Activated T-cell treated with anti-CD3 and anti-CD28 coated beads, Interleukin-2, amount 50 U/mL, for 72 hours (primary cell): ENCODE data around the gene BLOC1S3. TPM values are rescaled to one million over a fixed set of nuclear protein-coding genes. Genes with fewer than 3 reads are reported as not detected.

Experiments
- ATAC-seq, 2 donors: fragments of 150-1000 bp; cut with Tn5 transposase; replicated peaks in 1 of 2; 2 replicates each; pipeline ENCODE4 v1.10.0; 2021; ENCODE audit warnings: moderate library complexity in 2 of 2, mild to moderate bottlenecking in 1 of 2
- DNase-seq, 2 donors: peaks; one replicate each; pipeline ENCODE4 v3.0.0; 2021 to 2022; ENCODE audit warnings: mixed read lengths in 1 of 2
- H3K27ac Mint-ChIP-seq: one replicate; pipeline ENCODE4 v1.8.0; 2022; ENCODE audit warnings: mild to moderate bottlenecking, moderate library complexity, mixed read lengths
- H3K27me3 Mint-ChIP-seq: one replicate; pipeline ENCODE4 v1.8.0; 2022; ENCODE audit warnings: low read depth, mixed read lengths
- H3K36me3 Mint-ChIP-seq, 2 donors: one replicate each; pipeline ENCODE4 v1.8.0; 2022; ENCODE audit warnings: mixed read lengths in 2 of 2, mild to moderate bottlenecking in 1 of 2; ENCODE audit not compliant: insufficient read depth in 2 of 2
- H3K4me1 Mint-ChIP-seq: one replicate; pipeline ENCODE4 v1.8.0; 2022; ENCODE audit warnings: low read depth, mixed read lengths
- H3K4me3 Mint-ChIP-seq, 2 donors: one replicate each; pipeline ENCODE4 v1.8.0; 2022; ENCODE audit warnings: mild to moderate bottlenecking in 2 of 2, mixed read lengths in 2 of 2, moderate library complexity in 2 of 2
- H3K9me3 Mint-ChIP-seq, 2 donors: one replicate each; pipeline ENCODE4 v1.8.0; 2022; ENCODE audit warnings: mixed read lengths in 2 of 2
- total RNA-seq, 2 donors: library from RNA; stranded (reverse); gene quantifications; one replicate each; pipeline ENCODE4 v1.2.3, GENCODE V29; 2022

The BLOC1S3 gene
- total RNA-seq, 2 donors from 2014 or later: 16.7 to 17.7 TPM

GRCh38 chr19:45141203-45141900 is 37.2 kb upstream of the BLOC1S3 start:
- H3K27me3 Mint-ChIP-seq: no peaks in the 10 kb centered on the region
- peaks cover 8% of the 10 kb centered on the region for H3K4me1 Mint-ChIP-seq
- H3K4me3 Mint-ChIP-seq: no peak overlapping the region
- no peaks in the 10 kb centered on the region for H3K36me3 Mint-ChIP-seq
- DNase-seq: no peak
- H3K9me3 Mint-ChIP-seq: no peaks in the 10 kb centered on the region
- no peak overlapping the region for H3K27ac Mint-ChIP-seq
- ATAC-seq: no peak

GRCh38 chr19:45142016-45142725 is 36.4 kb upstream of the BLOC1S3 start:
- DNase-seq: no peak
- ATAC-seq: no peak
- H3K27me3 Mint-ChIP-seq: no peaks in the 10 kb centered on the region
- no peak overlapping the region for H3K27ac Mint-ChIP-seq
- no peaks in the 10 kb centered on the region for H3K36me3 Mint-ChIP-seq
- H3K4me3 Mint-ChIP-seq: no peak overlapping the region
- H3K4me1 Mint-ChIP-seq: peaks cover 8% of the 10 kb centered on the region
- no peaks in the 10 kb centered on the region for H3K9me3 Mint-ChIP-seq

GRCh38 chr19:45142726-45143110 is 35.9 kb upstream of the BLOC1S3 start:
- no peak for ATAC-seq
- Mint-ChIP-seq H3K4me3 (no peak overlapping the region), H3K4me1 (peaks cover 8% of the 10 kb centered on the region), H3K27ac (no peak overlapping the region), H3K36me3 (no peaks in the 10 kb centered on the region), H3K27me3 (no peaks in the 10 kb centered on the region), H3K9me3 (no peaks in the 10 kb centered on the region)
- DNase-seq: no peak

- DNase-seq: no peak
- no peaks in the 10 kb centered on the region for H3K9me3 Mint-ChIP-seq
- no peak overlapping the region for H3K27ac Mint-ChIP-seq
- no peaks in the 10 kb centered on the region for H3K36me3 Mint-ChIP-seq
- H3K4me1 Mint-ChIP-seq: peaks cover 8% of the 10 kb centered on the region
- no peak overlapping the region for H3K4me3 Mint-ChIP-seq
- ATAC-seq: no peak
- no peaks in the 10 kb centered on the region for H3K27me3 Mint-ChIP-seq
These were observed 33.9 kb upstream of the BLOC1S3 start for GRCh38 chr19:45144431-45145269.

- H3K9me3 Mint-ChIP-seq: no peaks in the 10 kb centered on the region
- DNase-seq (no peak), ATAC-seq (no peak)
- no peak overlapping the region for H3K4me3 Mint-ChIP-seq
- H3K4me1 Mint-ChIP-seq: peaks cover 8% of the 10 kb centered on the region
- H3K36me3 Mint-ChIP-seq: no peaks in the 10 kb centered on the region
- no peaks in the 10 kb centered on the region for H3K27me3 Mint-ChIP-seq
- H3K27ac Mint-ChIP-seq: no peak overlapping the region
These were observed 33.1 kb upstream of the BLOC1S3 start for GRCh38 chr19:45145270-45146189.

- no peak for ATAC-seq
- Mint-ChIP-seq H3K9me3 (no peaks in the 10 kb centered on the region), H3K4me1 (peaks cover 8% of the 10 kb centered on the region), H3K4me3 (no peak overlapping the region), H3K27me3 (no peaks in the 10 kb centered on the region), H3K36me3 (no peaks in the 10 kb centered on the region), H3K27ac (no peak overlapping the region)
- no peak for DNase-seq
These were observed 32.3 kb upstream of the BLOC1S3 start for GRCh38 chr19:45146251-45146650.

- Mint-ChIP-seq H3K27me3 (no peaks in the 10 kb centered on the region), H3K36me3 (no peaks in the 10 kb centered on the region), H3K4me3 (no peak overlapping the region), H3K4me1 (peaks cover 13% of the 10 kb centered on the region), H3K9me3 (no peaks in the 10 kb centered on the region), H3K27ac (no peak overlapping the region)
- DNase-seq: no peak
- ATAC-seq: no peak
These were observed 31.8 kb upstream of the BLOC1S3 start for GRCh38 chr19:45146741-45147205.

GRCh38 chr19:45147835-45148676 is 30.5 kb upstream of the BLOC1S3 start:
- DNase-seq: no peak
- Mint-ChIP-seq H3K9me3 (no peaks in the 10 kb centered on the region), H3K4me1 (peaks cover 12% of the 10 kb centered on the region), H3K4me3 (no peak overlapping the region), H3K27me3 (peaks cover 5% of the 10 kb centered on the region), H3K36me3 (peaks cover 3 to 4% of the 10 kb centered on the region in 2 donors), H3K27ac (no peak overlapping the region)
- ATAC-seq: no peak

GRCh38 chr19:45149129-45149528 is 29.5 kb upstream of the BLOC1S3 start:
- ATAC-seq: no peak
- no peak overlapping the region for H3K27ac Mint-ChIP-seq
- DNase-seq: no peak
- H3K4me3 Mint-ChIP-seq: no peak overlapping the region
- peaks cover 10% of the 10 kb centered on the region for H3K27me3 Mint-ChIP-seq
- H3K36me3 Mint-ChIP-seq: peaks cover 3 to 6% of the 10 kb centered on the region in 2 donors
- H3K4me1 Mint-ChIP-seq: peaks cover 16% of the 10 kb centered on the region
- H3K9me3 Mint-ChIP-seq: no peaks in the 10 kb centered on the region

- Mint-ChIP-seq H3K4me3 (no peak overlapping the region), H3K36me3 (peaks cover 3 to 6% of the 10 kb centered on the region in 2 donors), H3K27ac (no peak overlapping the region), H3K27me3 (peaks cover 14% of the 10 kb centered on the region), H3K4me1 (peaks cover 22% of the 10 kb centered on the region), H3K9me3 (no peaks in the 10 kb centered on the region)
- no peak for ATAC-seq
- DNase-seq: no peak
These were observed 28.4 kb upstream of the BLOC1S3 start for GRCh38 chr19:45150180-45150579.

- Mint-ChIP-seq H3K9me3 (no peaks in the 10 kb centered on the region), H3K4me3 (peak overlapping the region in 1 of 2 donors; percentile 62), H3K36me3 (peaks cover 3 to 6% of the 10 kb centered on the region in 2 donors), H3K4me1 (peaks cover 22% of the 10 kb centered on the region), H3K27ac (no peak overlapping the region), H3K27me3 (peaks cover 14% of the 10 kb centered on the region)
- ATAC-seq (no peak), DNase-seq (no peak)
These were observed 27.8 kb upstream of the BLOC1S3 start for GRCh38 chr19:45150751-45151281.
